Fibroblast of mammary gland (primary cell): ENCODE measurements around the gene MUC6.
A peak's percentile ranks its signal among the peaks of the same experiment; 100 is the strongest.

Experiments used
- DNase-seq: peaks from one replicate; pipeline ENCODE4 v3.0.0-alpha.2; 2010; ENCODE audit warnings: low read depth
- H3K4me3 ChIP-seq: 2 replicates; pipeline ENCODE4 v1.5.1; 2011; ENCODE audit warnings: low read depth, mild to moderate bottlenecking, low read length, moderate library complexity; ENCODE audit not compliant: control insufficient read depth
- TF ChIP-seq, protein P1 (sequence below): conservative IDR thresholded peaks from 2 replicates; pipeline ENCODE4 v1.5.1; 2011; ENCODE audit warnings: low read depth, low read length, inconsistent platforms; ENCODE audit not compliant: control insufficient read depth, insufficient read depth

Gene MUC6

GRCh38 chr11:1055109-1055703 lies 18.7 kb upstream of the MUC6 start:
- DNase-seq, result no peak
- no peak overlapping the region for H3K4me3 ChIP-seq
- TF ChIP-seq, protein P1, sequence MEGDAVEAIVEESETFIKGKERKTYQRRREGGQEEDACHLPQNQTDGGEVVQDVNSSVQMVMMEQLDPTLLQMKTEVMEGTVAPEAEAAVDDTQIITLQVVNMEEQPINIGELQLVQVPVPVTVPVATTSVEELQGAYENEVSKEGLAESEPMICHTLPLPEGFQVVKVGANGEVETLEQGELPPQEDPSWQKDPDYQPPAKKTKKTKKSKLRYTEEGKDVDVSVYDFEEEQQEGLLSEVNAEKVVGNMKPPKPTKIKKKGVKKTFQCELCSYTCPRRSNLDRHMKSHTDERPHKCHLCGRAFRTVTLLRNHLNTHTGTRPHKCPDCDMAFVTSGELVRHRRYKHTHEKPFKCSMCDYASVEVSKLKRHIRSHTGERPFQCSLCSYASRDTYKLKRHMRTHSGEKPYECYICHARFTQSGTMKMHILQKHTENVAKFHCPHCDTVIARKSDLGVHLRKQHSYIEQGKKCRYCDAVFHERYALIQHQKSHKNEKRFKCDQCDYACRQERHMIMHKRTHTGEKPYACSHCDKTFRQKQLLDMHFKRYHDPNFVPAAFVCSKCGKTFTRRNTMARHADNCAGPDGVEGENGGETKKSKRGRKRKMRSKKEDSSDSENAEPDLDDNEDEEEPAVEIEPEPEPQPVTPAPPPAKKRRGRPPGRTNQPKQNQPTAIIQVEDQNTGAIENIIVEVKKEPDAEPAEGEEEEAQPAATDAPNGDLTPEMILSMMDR, result no peak

GRCh38 chr11:1054143-1055108 lies 17.9 kb upstream of the MUC6 start:
- DNase-seq, result peak; percentile 27
- no peak overlapping the region for H3K4me3 ChIP-seq
- TF ChIP-seq, protein P1, result no peak

DNA sequence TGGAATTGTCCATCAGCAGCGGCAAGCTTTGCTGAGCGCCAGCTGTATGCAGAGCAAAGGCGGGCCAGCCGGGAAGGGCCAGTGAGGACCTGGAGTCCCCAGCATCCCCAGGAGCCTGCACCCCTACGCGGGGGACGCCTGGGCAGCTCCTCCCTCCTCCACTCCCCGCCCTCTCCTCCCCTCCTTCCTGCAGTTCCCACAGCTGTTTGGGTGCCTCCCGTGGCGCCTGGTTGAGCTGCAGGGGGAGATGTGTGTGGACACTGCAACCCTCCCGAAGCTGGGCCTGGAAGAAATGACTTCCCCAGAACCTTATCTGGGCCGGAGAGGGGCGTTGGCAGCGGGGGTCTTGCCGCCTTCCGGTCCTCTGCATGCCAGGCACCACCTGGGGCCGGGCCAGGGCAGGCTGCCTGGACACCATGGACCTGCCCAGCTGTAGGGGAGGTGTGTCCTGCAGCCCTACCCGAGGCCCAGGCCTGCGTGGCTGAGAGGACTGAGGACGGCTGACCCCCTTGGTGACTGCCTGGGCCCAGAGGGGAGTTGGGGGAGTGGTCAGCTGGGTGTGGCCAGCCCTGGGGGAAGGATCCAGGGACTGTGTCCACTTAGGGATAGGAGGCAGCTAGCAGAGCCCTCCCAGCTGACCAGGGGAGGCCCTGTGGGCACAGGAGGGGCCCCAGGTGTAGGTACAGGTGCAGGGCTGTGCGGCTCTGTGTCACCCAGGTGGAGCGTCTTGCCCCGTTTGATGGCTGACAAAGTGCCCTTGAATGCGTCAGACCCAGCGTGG lies 16.8 kb upstream of the MUC6 start:
- H3K4me3 ChIP-seq, result no peak overlapping the region
- no peak for DNase-seq
- TF ChIP-seq, protein P1, result no peak

DNA sequence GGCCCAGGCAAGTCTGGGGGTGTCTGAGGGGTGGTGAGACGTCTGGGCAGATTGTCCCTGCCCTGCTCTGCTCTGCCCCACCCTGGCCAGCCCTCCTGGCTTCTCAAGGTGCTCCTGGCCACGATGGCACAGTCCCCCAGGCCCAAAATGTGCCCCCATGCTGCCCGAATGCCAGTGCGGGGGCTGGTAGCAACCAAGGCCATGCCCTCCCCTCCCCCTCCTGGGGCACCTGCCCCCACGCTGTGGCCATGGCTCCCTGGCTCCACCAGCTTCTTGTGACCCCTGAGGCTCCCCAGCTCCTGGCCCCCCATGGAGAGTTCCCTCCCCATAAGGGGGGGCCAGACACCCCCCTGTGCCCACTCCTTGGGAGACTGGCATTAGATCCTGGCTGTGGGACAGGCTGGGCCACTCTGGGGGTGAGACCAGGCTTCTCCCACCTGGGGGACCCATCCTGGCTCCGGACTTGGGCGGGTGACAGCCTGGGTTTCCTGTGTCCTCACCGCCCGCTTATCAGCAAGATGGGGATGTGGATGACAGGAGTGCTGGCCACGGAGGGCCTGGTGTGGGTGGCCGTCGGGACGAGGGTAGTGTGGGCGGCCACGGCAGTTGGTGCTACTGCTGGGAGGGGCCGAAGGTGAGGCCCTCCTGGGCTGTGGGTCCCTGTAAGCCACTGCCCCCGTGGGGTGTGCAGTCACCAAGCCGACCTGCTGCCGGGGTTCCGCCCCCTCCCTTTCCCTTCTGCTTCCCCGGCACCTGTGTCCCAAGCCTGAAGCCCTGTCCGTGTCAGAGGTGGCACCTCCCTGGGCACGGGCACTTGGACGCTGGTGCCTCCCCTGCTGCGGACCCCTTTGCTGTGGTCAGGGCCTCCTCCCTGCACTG lies 15.9 kb upstream of the MUC6 start:
- TF ChIP-seq, protein P1, result no peak
- no peak for DNase-seq
- H3K4me3 ChIP-seq, result no peak overlapping the region

DNA sequence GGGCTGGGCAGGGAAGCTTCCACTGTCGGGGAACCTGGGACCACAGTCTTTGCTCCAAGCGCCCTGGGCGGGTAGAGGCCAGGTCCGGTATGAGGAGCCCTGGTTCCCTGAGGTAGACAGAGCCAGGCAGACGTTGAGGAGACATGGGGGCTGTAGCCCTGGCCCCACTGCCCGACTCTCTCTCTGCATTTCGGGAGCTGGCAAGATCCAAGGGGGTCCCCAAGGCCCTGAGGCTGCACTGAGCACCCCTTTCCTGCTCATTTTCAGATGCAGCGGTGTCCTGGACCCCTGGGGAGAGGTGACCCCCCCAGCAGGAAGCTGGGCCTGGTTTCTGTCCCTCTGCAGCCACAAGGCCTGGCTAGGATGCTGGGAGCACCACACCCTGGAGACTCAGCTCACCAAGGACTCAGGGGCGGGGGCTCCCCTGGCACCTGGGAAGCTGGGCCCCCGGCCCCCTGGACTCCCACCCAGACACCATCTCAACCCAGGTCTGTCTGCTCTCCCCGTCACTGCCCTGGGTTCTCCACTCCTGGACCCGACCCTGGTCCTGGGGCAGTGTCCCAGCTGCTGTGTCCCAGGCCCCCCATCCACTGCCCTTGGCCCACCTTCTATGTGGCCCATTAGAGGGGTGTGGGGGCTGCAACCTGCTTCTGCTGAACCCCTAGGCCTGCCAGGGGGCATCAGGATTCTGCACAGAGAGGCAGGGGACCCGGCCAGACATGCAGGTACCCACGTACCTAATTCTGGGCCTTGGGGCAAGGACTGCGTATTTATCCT lies 15.0 kb upstream of the MUC6 start:
- TF ChIP-seq, protein P1, result no peak
- no peak for DNase-seq
- no peak overlapping the region for H3K4me3 ChIP-seq
